Calu3 (cell line): ENCODE results near the gene PIH1D1. TPM values are rescaled to one million over a fixed set of nuclear protein-coding genes. Genes with fewer than 3 reads are reported as not detected.

ENCODE experiments used
- BruUV-seq: library from RNA; stranded (reverse); fragments of 400-500 nt; replicated peaks from 2 replicates; lab custom pipeline; 2021; lab: Mats Ljungman, UMichigan
- CTCF ChIA-PET: fragments of 300-600 bp; sonication (Branson Sonifier 250); formaldehyde crosslinking; loops from one replicate; lab custom pipeline; 2022; ENCODE audit warnings: antibody characterized with exemption; lab: Charles Lee
- DNase-seq: peaks from one replicate; pipeline ENCODE4 v3.0.0; 2022
- H3K27ac Mint-ChIP-seq: one replicate; pipeline ENCODE4 v1.8.0; 2022; ENCODE audit warnings: mixed read lengths; ENCODE audit not compliant: unreplicated experiment
- H3K27me3 Mint-ChIP-seq: one replicate; pipeline ENCODE4 v1.8.0; 2022; ENCODE audit warnings: mixed read lengths; ENCODE audit not compliant: unreplicated experiment
- H3K36me3 Mint-ChIP-seq: one replicate; pipeline ENCODE4 v1.8.0; 2022; ENCODE audit warnings: mild to moderate bottlenecking, moderate library complexity, mixed read lengths; ENCODE audit not compliant: insufficient read depth, unreplicated experiment
- H3K4me1 Mint-ChIP-seq: one replicate; pipeline ENCODE4 v1.8.0; 2022; ENCODE audit warnings: mild to moderate bottlenecking, low read depth, mixed read lengths; ENCODE audit not compliant: unreplicated experiment
- H3K4me3 Mint-ChIP-seq: one replicate; pipeline ENCODE4 v1.8.0; 2022; ENCODE audit warnings: mild to moderate bottlenecking, low read depth, moderate library complexity, mixed read lengths; ENCODE audit not compliant: unreplicated experiment
- H3K9me3 Mint-ChIP-seq: one replicate; pipeline ENCODE4 v1.8.0; 2022; ENCODE audit warnings: low read depth, mixed read lengths; ENCODE audit not compliant: unreplicated experiment
- CTCF ChIP-seq: fragments of 200-600 bp; IDR thresholded peaks from one replicate; pipeline ENCODE4 v1.8.0; 2022; ENCODE audit warnings: antibody characterized with exemption; ENCODE audit not compliant: unreplicated experiment
- intact Hi-C: fragments of 100-400 bp; cut with micrococcal nuclease; formaldehyde crosslinking; loops from one replicate; pipeline ENCODE4 v1.10.0; 2022; ENCODE audit not compliant: unreplicated experiment
- total RNA-seq: library from RNA; stranded (reverse); gene quantifications from 2 replicates; pipeline ENCODE4 v1.2.3, GENCODE V29; 2022

Gene PIH1D1
- total RNA-seq, 1 experiment from 2014 or later, result 141 TPM

GRCh38 chr19:49417088-49417487 is 34.5 kb downstream of the PIH1D1 start:
- peaks cover 100% of the 10 kb centered on the region for H3K27me3 Mint-ChIP-seq
- peaks cover 9% of the 10 kb centered on the region for H3K4me1 Mint-ChIP-seq
- no peaks in the 10 kb centered on the region for H3K9me3 Mint-ChIP-seq
- intact Hi-C loops, result no loop called here
- no TSS peak for BruUV-seq
- peaks cover 5% of the 10 kb centered on the region for H3K36me3 Mint-ChIP-seq
- no peak for TF ChIP-seq CTCF
- CTCF ChIA-PET, result interaction anchor here (2.6 kb wide), 1 partner anchor 25 kb away, joined by 5 read pairs; no protein-coding TSS in a partner anchor
- DNase-seq, result no peak
- H3K4me3 Mint-ChIP-seq, result no peak overlapping the region
- no peak overlapping the region for H3K27ac Mint-ChIP-seq

- Mint-ChIP-seq H3K36me3 (no peaks in the 10 kb centered on the region), H3K9me3 (no peaks in the 10 kb centered on the region), H3K4me3 (no peak overlapping the region), H3K27ac (no peak overlapping the region), H3K27me3 (peaks cover 100% of the 10 kb centered on the region), H3K4me1 (no peaks in the 10 kb centered on the region)
- CTCF ChIA-PET, result interaction anchor here (0.6 kb wide), 1 partner anchor 10 kb away, joined by 3 read pairs; no protein-coding TSS in a partner anchor
- DNase-seq, result no peak
- BruUV-seq, result no TSS peak
- intact Hi-C loops, result no loop called here
- no peak for TF ChIP-seq CTCF
These were observed 35.8 kb downstream of the PIH1D1 start for GRCh38 chr19:49415810-49416200.

- H3K27ac Mint-ChIP-seq, result no peak overlapping the region
- CTCF ChIA-PET, result interaction anchor here (0.6 kb wide), 1 partner anchor 10 kb away, joined by 3 read pairs; no protein-coding TSS in a partner anchor
- peaks cover 95% of the 10 kb centered on the region for H3K27me3 Mint-ChIP-seq
- H3K4me1 Mint-ChIP-seq, result no peaks in the 10 kb centered on the region
- no TSS peak for BruUV-seq
- no peaks in the 10 kb centered on the region for H3K9me3 Mint-ChIP-seq
- TF ChIP-seq CTCF, result no peak
- H3K4me3 Mint-ChIP-seq, result no peak overlapping the region
- intact Hi-C loops, result no loop called here
- DNase-seq, result no peak
- no peaks in the 10 kb centered on the region for H3K36me3 Mint-ChIP-seq
These were observed 36.4 kb downstream of the PIH1D1 start for GRCh38 chr19:49415102-49415809.

GRCh38 chr19:49414256-49414655 is 37.4 kb downstream of the PIH1D1 start:
- intact Hi-C loops, result no loop called here
- Mint-ChIP-seq H3K9me3 (no peaks in the 10 kb centered on the region), H3K36me3 (no peaks in the 10 kb centered on the region), H3K4me3 (no peak overlapping the region), H3K27ac (no peak overlapping the region), H3K4me1 (no peaks in the 10 kb centered on the region), H3K27me3 (peaks cover 94% of the 10 kb centered on the region)
- BruUV-seq, result no TSS peak
- no peak for DNase-seq
- no peak for TF ChIP-seq CTCF
- CTCF ChIA-PET, result no interaction called here
